Fibroblast of villous mesenchyme (primary cell): ENCODE data around the gene WIZ. TPM values are rescaled to one million over a fixed set of nuclear protein-coding genes. Genes with fewer than 3 reads are reported as not detected.

Experiments
- DNase-seq: peaks from one replicate; pipeline ENCODE4 v3.0.0-alpha.2; 2010; ENCODE audit warnings: low read depth
- H3K4me3 ChIP-seq: 2 replicates; pipeline ENCODE4 v1.5.1; 2011; ENCODE audit warnings: low read depth, mild to moderate bottlenecking, low read length
- CTCF ChIP-seq: IDR thresholded peaks from 2 replicates; pipeline ENCODE4 v1.5.1; 2012; ENCODE audit warnings: low read depth, mild to moderate bottlenecking, low read length; ENCODE audit not compliant: insufficient read depth
- total RNA-seq: library from RNA; depleted of rRNA; stranded (reverse); fragments of >200 nt; gene quantifications from 2 replicates; pipeline ENCODE4 v1.2.3, GENCODE V29; 2012

Gene WIZ
- total RNA-seq, 1 donor, result 7.3 TPM

- peak overlapping the region; percentile 55 for H3K4me3 ChIP-seq
- peak; percentile 86 for DNase-seq
- TF ChIP-seq CTCF, result no peak
Measured at GRCh38 chr19:15452111-15453047, 2.6 kb upstream of the WIZ start.

DNA sequence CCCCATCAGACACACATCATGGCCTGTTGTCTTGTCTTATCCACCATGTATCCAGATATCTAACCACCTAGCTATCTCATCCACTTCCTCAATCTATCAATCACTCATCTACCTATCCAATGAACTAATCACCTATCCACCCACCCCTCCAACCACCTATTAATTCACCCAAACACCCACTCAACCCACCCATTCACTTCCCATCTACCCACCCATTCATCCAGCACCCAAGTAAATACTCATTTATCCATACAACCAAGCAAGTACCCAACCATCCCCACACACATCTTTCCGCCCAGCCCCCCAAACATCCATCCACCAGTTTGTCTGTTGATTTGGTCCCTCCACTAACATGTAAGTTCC, 753 bp upstream of the WIZ start:
- no peak for DNase-seq
- no peak overlapping the region for H3K4me3 ChIP-seq
- no peak for TF ChIP-seq CTCF

GRCh38 chr19:15448778-15449619, 757 bp downstream of the WIZ start:
- TF ChIP-seq CTCF, result no peak
- peak overlapping the region; percentile 74 for H3K4me3 ChIP-seq
- DNase-seq, result no peak

GRCh38 chr19:15448044-15448777, 1.5 kb downstream of the WIZ start:
- TF ChIP-seq CTCF, result no peak
- peak overlapping the region; percentile 74 for H3K4me3 ChIP-seq
- DNase-seq, result no peak

DNA sequence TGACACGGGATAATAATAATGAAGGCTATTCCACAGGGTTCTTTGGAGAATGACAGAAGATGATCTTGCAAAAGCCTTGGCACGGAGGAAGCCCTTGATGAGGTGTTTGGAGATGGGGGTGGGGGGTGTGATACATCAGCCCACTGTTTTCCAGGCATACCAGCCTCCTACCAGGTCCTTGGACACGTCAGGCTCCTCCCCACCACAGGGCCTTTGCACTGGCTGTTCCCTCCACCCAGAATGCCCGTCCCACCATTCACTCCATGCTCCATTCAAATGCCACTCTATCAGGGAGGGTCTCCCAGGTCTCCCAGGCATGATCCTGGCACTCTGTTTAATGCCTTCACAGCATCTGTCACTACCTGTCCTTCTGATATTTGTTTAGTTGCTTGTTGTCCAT, 2.7 kb downstream of the WIZ start:
- no peak for DNase-seq
- no peak for TF ChIP-seq CTCF
- H3K4me3 ChIP-seq, result no peak overlapping the region

GRCh38 chr19:15445807-15446376, 3.9 kb downstream of the WIZ start:
- DNase-seq, result no peak
- no peak for TF ChIP-seq CTCF
- no peak overlapping the region for H3K4me3 ChIP-seq
